Keratinocyte (primary cell): ENCODE measurements around the gene NUP98. TPM values are rescaled to one million over a fixed set of nuclear protein-coding genes. Genes with fewer than 3 reads are reported as not detected.

ENCODE experiments used
- DNase-seq: peaks from one replicate; pipeline ENCODE4 v3.0.0-alpha.2; 2011; ENCODE audit warnings: low read depth, missing footprints, low spot score
- FAIRE-seq: peaks from 2 replicates; lab custom pipeline; 2011; peaks lifted over from hg19 to GRCh38; lab: Jason Lieb, UNC
- H2AFZ ChIP-seq: 2 replicates; pipeline ENCODE4 v1.6.0; 2012; ENCODE audit warnings: low read length, control low read depth, inconsistent platforms; ENCODE audit not compliant: control insufficient read depth
- H3K27ac ChIP-seq: 2 replicates; pipeline ENCODE4 v1.5.1; 2011; ENCODE audit warnings: low read length; ENCODE audit not compliant: control insufficient read depth, insufficient read depth
- H3K27me3 ChIP-seq: 3 replicates; pipeline ENCODE4 v1.6.0; 2011; ENCODE audit warnings: low read length; ENCODE audit not compliant: control insufficient read depth, insufficient read depth; ENCODE audit errors: extremely low read depth
- H3K36me3 ChIP-seq, 2 experiments: 2 replicates in 1 of 2; 3 replicates in 1 of 2; pipeline ENCODE4 v1.5.1; 2011; ENCODE audit warnings: low read length in 2 of 2, mild to moderate bottlenecking in 1 of 2; ENCODE audit not compliant: control insufficient read depth in 2 of 2, insufficient read depth in 2 of 2; ENCODE audit errors: extremely low read depth in 1 of 2
- H3K4me1 ChIP-seq: 3 replicates; pipeline ENCODE4 v1.5.1; 2011; ENCODE audit warnings: low read length; ENCODE audit not compliant: control insufficient read depth, insufficient read depth; ENCODE audit errors: extremely low read depth
- H3K4me2 ChIP-seq: 3 replicates; pipeline ENCODE4 v1.6.0; 2011; ENCODE audit warnings: low read depth, low read length; ENCODE audit not compliant: control insufficient read depth, insufficient read depth; ENCODE audit errors: extremely low read depth
- H3K4me3 ChIP-seq, 3 experiments: fragments of 200-600 bp in 1 of 3; sonication (generic) in 1 of 3; 2 replicates in 2 of 3; 3 replicates in 1 of 3; pipeline ENCODE4 v1.5.1; 2011 to 2016; ENCODE audit warnings: low read length in 3 of 3, mild to moderate bottlenecking in 3 of 3, control low read depth in 2 of 3, inconsistent platforms in 1 of 3, low read depth in 1 of 3, mixed read lengths in 1 of 3, mixed run types in 1 of 3, moderate library complexity in 1 of 3; ENCODE audit not compliant: control insufficient read depth in 2 of 3, insufficient read depth in 2 of 3; ENCODE audit errors: extremely low read depth in 1 of 3
- H3K79me2 ChIP-seq: 2 replicates; pipeline ENCODE4 v1.6.0; 2012; ENCODE audit warnings: low read length; ENCODE audit not compliant: control insufficient read depth, insufficient read depth
- H3K9ac ChIP-seq: 3 replicates; pipeline ENCODE4 v1.6.0; 2011; ENCODE audit warnings: low read length; ENCODE audit not compliant: control insufficient read depth, insufficient read depth; ENCODE audit errors: extremely low read depth
- H3K9me1 ChIP-seq: 3 replicates; pipeline ENCODE4 v1.6.0; 2011; ENCODE audit warnings: low read length; ENCODE audit not compliant: control insufficient read depth, insufficient read depth; ENCODE audit errors: extremely low read depth
- H3K9me3 ChIP-seq: 2 replicates; pipeline ENCODE4 v1.5.1; 2012; ENCODE audit warnings: low read depth, low read length; ENCODE audit not compliant: control insufficient read depth
- H4K20me1 ChIP-seq: 3 replicates; pipeline ENCODE4 v1.6.0; 2011; ENCODE audit warnings: low read length; ENCODE audit not compliant: control insufficient read depth, insufficient read depth; ENCODE audit errors: extremely low read depth
- CTCF ChIP-seq, 3 experiments: IDR thresholded peaks in 1 of 3; conservative IDR thresholded peaks in 1 of 3; optimal IDR thresholded peaks in 1 of 3; 2 replicates in 2 of 3; 3 replicates in 1 of 3; pipeline versions ENCODE3 to v1.5.1; 2011; ENCODE audit warnings: low read length in 3 of 3, mild to moderate bottlenecking in 3 of 3, moderate library complexity in 2 of 3, control low read depth in 1 of 3, inconsistent platforms in 1 of 3; ENCODE audit not compliant: insufficient read depth in 2 of 3; ENCODE audit errors: extremely low read depth in 1 of 3
- EZH2 ChIP-seq: IDR thresholded peaks from one replicate; pipeline ENCODE4 v1.6.1; 2012; ENCODE audit warnings: inconsistent platforms, mild to moderate bottlenecking, low read length, moderate library complexity
- dilution Hi-C: fragments of 300-500 bp; cut with MboI; formaldehyde crosslinking; loops from one replicate; pipeline ENCODE4 v1.7.0; 2020; ENCODE audit warnings: low sequenced_read_pairs; ENCODE audit not compliant: extremely low pct_ligation_motif_present
- polyA plus RNA-seq, 5 experiments: library from polyadenylated mRNA; depleted of rRNA in 3 of 5; stranded (reverse) in 3 of 5; stranded (forward) in 1 of 5; unstranded in 1 of 5; fragments of >200 nt; gene quantifications; 1 replicate in 1 of 5; 2 replicates in 3 of 5; 3 replicates in 1 of 5; pipeline versions ENCODE4 v1.2.1 to v1.2.3, GENCODE V29; 2011 to 2012; ENCODE audit warnings: missing spikeins in 2 of 5, low read depth in 1 of 5, low replicate concordance in 1 of 5

NUP98 gene
- polyA plus RNA-seq, 1 donor (not counting 4 experiments of a cell fraction or from before 2014, with no cell fraction given) = 66.9 TPM

- dilution Hi-C loops = no loop called here
- no peak for TF ChIP-seq CTCF (optimal IDR thresholded peaks at IDR 0.05 in 1 of 3, IDR thresholded peaks at IDR 0.05 in 1 of 3, conservative IDR thresholded peaks at IDR 0.05 in 1 of 3; ENCODE audit: extremely low read depth in 1 of 3, insufficient read depth in 2 of 3, low read length in 3 of 3)
- TF ChIP-seq EZH2 = no peak
- H3K4me3 ChIP-seq = no peak overlapping the region
- H4K20me1 ChIP-seq = peaks cover 2% of the 10 kb centered on the region
- no peak overlapping the region for H3K9ac ChIP-seq
- no peaks in the 10 kb centered on the region for H3K9me1 ChIP-seq
- H3K27ac ChIP-seq = no peak overlapping the region
- peaks cover 15% of the 10 kb centered on the region for H3K27me3 ChIP-seq
- DNase-seq (no peak), FAIRE-seq (no peak)
- no peaks in the 10 kb centered on the region for H3K79me2 ChIP-seq
- no peak overlapping the region for H3K4me2 ChIP-seq
- no peak overlapping the region for H2AFZ ChIP-seq
- peaks cover 3% of the 10 kb centered on the region for H3K4me1 ChIP-seq
- H3K9me3 ChIP-seq = no peaks in the 10 kb centered on the region
- no peaks in the 10 kb centered on the region for H3K36me3 ChIP-seq
These were observed 156.2 kb downstream of the NUP98 start for GRCh38 chr11:3641191-3641590.

- Histone ChIP-seq H3K27ac (no peak overlapping the region), H3K4me3 (no peak overlapping the region)
- dilution Hi-C loops = no loop called here
These were observed 157.5 kb downstream of the NUP98 start for GRCh38 chr11:3639841-3640240.

More at GRCh38 chr11:3639841-3640240, 157.5 kb downstream of the NUP98 start:
- Histone ChIP-seq H4K20me1 (peaks cover 2% of the 10 kb centered on the region), H3K79me2 (no peaks in the 10 kb centered on the region), H3K4me2 (no peak overlapping the region), H3K9me1 (no peaks in the 10 kb centered on the region), H3K36me3 (no peaks in the 10 kb centered on the region), H3K27me3 (peaks cover 16% of the 10 kb centered on the region), H3K9ac (no peak overlapping the region), H2AFZ (no peak overlapping the region), H3K9me3 (no peaks in the 10 kb centered on the region), H3K4me1 (peaks cover 3% of the 10 kb centered on the region)
- FAIRE-seq = no peak
- TF ChIP-seq EZH2 (no peak), CTCF (optimal IDR thresholded peaks at IDR 0.05 in 1 of 3, IDR thresholded peaks at IDR 0.05 in 1 of 3, conservative IDR thresholded peaks at IDR 0.05 in 1 of 3; ENCODE audit: extremely low read depth in 1 of 3, insufficient read depth in 2 of 3, low read length in 3 of 3) (no peak)
- DNase-seq = no peak
